ENCODE measurements around the gene PALLD. TPM values are rescaled to one million over a fixed set of nuclear protein-coding genes. Genes with fewer than 3 reads are reported as not detected.

PALLD gene
- total and polyA plus RNA-seq, 2 of the 13 experiments (the other 11 are each of a cell fraction or from before 2014, with no cell fraction given), result 0.50 to 1.5 TPM

DNA sequence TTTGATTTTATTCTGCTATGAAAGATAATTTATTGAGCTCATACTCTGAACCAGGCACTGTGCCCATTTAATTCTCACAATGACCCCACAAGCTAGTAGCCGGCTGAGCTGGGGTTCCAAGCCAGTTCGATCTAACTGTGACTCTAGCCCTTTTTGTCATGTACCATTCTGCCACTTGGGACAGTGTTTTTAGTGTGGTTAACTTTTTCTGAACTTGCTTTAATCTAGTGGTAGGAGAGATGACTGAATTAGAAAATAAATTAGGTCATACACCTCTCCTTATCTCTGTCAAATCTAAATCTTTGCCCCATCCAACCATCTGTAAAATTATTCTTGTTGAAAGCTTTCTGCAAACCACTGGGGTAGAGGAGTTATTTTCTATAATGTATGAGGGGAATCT, 377.2 kb downstream of the PALLD start:
- H3K4me3 ChIP-seq (replicated peaks in 1 of 3; ENCODE audit: insufficient read depth in 1 of 3, low read depth in 2 of 3, low read length in 3 of 3), result no peak overlapping the region
- TF ChIP-seq, protein P1, sequence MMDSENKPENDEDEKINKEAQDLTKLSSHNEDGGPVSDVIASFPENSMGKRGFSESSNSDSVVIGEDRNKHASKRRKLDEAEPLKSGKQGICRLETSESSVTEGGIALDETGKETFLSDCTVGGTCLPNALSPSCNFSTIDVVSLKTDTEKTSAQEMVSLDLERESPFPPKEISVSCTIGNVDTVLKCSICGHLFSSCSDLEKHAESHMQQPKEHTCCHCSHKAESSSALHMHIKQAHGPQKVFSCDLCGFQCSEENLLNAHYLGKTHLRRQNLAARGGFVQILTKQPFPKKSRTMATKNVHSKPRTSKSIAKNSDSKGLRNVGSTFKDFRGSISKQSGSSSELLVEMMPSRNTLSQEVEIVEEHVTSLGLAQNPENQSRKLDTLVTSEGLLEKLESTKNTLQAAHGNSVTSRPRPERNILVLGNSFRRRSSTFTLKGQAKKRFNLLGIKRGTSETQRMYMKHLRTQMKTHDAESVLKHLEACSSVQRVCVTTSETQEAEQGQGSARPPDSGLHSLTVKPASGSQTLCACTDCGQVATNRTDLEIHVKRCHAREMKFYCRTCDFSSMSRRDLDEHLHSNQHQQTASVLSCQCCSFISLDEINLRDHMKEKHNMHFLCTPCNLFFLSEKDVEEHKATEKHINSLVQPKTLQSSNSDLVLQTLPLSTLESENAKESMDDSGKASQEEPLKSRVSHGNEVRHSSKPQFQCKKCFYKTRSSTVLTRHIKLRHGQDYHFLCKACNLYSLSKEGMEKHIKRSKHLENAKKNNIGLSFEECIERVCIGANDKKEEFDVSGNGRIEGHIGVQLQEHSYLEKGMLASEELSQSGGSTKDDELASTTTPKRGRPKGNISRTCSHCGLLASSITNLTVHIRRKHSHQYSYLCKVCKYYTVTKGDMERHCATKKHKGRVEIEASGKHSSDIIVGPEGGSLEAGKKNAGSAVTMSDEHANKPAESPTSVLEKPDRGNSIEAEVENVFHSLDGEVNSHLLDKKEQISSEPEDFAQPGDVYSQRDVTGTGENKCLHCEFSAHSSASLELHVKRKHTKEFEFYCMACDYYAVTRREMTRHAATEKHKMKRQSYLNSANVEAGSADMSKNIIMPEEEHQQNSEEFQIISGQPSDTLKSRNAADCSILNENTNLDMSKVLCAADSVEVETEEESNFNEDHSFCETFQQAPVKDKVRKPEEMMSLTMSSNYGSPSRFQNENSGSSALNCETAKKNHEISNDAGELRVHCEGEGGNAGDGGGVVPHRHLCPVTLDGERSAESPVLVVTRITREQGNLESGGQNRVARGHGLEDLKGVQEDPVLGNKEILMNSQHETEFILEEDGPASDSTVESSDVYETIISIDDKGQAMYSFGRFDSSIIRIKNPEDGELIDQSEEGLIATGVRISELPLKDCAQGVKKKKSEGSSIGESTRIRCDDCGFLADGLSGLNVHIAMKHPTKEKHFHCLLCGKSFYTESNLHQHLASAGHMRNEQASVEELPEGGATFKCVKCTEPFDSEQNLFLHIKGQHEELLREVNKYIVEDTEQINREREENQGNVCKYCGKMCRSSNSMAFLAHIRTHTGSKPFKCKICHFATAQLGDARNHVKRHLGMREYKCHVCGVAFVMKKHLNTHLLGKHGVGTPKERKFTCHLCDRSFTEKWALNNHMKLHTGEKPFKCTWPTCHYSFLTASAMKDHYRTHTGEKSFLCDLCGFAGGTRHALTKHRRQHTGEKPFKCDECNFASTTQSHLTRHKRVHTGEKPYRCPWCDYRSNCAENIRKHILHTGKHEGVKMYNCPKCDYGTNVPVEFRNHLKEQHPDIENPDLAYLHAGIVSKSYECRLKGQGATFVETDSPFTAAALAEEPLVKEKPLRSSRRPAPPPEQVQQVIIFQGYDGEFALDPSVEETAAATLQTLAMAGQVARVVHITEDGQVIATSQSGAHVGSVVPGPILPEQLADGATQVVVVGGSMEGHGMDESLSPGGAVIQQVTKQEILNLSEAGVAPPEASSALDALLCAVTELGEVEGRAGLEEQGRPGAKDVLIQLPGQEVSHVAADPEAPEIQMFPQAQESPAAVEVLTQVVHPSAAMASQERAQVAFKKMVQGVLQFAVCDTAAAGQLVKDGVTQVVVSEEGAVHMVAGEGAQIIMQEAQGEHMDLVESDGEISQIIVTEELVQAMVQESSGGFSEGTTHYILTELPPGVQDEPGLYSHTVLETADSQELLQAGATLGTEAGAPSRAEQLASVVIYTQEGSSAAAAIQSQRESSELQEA (CRISPR knock-in tag; IDR thresholded peaks at IDR 0.05; ENCODE audit: not compliant biosample characterization), result no peak
- TF ChIP-seq ZNF788 (CRISPR knock-in tag; IDR thresholded peaks at IDR 0.05; ENCODE audit: borderline replicate concordance) (no peak), RBM22 (optimal IDR thresholded peaks at IDR 0.05; ENCODE audit: low read length) (no peak), ZFP37 (CRISPR knock-in tag; IDR thresholded peaks at IDR 0.05; ENCODE audit: borderline replicate concordance) (no peak), ZBTB3 (CRISPR knock-in tag; IDR thresholded peaks at IDR 0.05; ENCODE audit: borderline replicate concordance, low read depth) (no peak), HNRNPH1 (optimal IDR thresholded peaks at IDR 0.05; ENCODE audit: low read depth, low read length) (no peak), ISL2 (CRISPR knock-in tag; IDR thresholded peaks at IDR 0.05) (no peak), ZNF619 (CRISPR knock-in tag; IDR thresholded peaks at IDR 0.05) (no peak), ESRRA (CRISPR knock-in tag; IDR thresholded peaks at IDR 0.05; ENCODE audit: low read depth) (no peak), CAMTA2 (CRISPR knock-in tag; IDR thresholded peaks at IDR 0.05; ENCODE audit: borderline replicate concordance) (no peak), TP53 (CRISPR knock-in tag; conservative IDR thresholded peaks at IDR 0.05) (no peak), ZNF224 (CRISPR knock-in tag; IDR thresholded peaks at IDR 0.05) (no peak), ZBTB21 (CRISPR knock-in tag; IDR thresholded peaks at IDR 0.05) (no peak)
- TF ChIP-seq, protein P2, sequence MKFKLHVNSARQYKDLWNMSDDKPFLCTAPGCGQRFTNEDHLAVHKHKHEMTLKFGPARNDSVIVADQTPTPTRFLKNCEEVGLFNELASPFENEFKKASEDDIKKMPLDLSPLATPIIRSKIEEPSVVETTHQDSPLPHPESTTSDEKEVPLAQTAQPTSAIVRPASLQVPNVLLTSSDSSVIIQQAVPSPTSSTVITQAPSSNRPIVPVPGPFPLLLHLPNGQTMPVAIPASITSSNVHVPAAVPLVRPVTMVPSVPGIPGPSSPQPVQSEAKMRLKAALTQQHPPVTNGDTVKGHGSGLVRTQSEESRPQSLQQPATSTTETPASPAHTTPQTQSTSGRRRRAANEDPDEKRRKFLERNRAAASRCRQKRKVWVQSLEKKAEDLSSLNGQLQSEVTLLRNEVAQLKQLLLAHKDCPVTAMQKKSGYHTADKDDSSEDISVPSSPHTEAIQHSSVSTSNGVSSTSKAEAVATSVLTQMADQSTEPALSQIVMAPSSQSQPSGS (CRISPR knock-in tag; IDR thresholded peaks at IDR 0.05), result no peak
- TF ChIP-seq, protein P3, sequence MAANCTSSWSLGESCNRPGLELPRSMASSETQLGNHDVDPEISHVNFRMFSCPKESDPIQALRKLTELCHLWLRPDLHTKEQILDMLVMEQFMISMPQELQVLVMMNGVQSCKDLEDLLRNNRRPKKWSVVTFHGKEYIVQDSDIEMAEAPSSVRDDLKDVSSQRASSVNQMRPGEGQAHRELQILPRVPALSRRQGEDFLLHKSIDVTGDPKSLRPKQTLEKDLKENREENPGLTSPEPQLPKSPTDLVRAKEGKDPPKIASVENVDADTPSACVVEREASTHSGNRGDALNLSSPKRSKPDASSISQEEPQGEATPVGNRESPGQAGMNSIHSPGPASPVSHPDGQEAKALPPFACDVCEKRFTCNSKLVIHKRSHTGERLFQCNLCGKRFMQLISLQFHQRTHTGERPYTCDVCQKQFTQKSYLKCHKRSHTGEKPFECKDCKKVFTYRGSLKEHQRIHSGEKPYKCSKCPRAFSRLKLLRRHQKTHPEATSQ (CRISPR knock-in tag; IDR thresholded peaks at IDR 0.05; ENCODE audit: borderline replicate concordance), result no peak

More for the DNA sequence above, 377.2 kb downstream of the PALLD start:
- DNase-seq (ENCODE audit: low spot score) (no peak), FAIRE-seq (no peak), ATAC-seq (no peak)
- Histone ChIP-seq H3K27ac (ENCODE audit: extremely low read length, insufficient read depth, low read length) (no peak overlapping the region), H4K20me1 (ENCODE audit: insufficient read depth, low read length) (no peaks in the 10 kb centered on the region), H3K79me2 (ENCODE audit: insufficient read depth, low read length) (no peaks in the 10 kb centered on the region), H3K36me3 (replicated peaks in 1 of 2; ENCODE audit: control insufficient read depth in 1 of 2, insufficient read depth in 2 of 2, low read length in 2 of 2) (no peaks in the 10 kb centered on the region), H3K4me1 (ENCODE audit: insufficient read depth, low read length) (no peaks in the 10 kb centered on the region), H3K9me3 (ENCODE audit: low read length) (no peaks in the 10 kb centered on the region), H3K27me3 (ENCODE audit: control insufficient read depth in 1 of 2, insufficient read depth in 2 of 2, low read length in 2 of 2) (no peaks in the 10 kb centered on the region; a peak in 1 of 5 replicates), H3K4me2 (ENCODE audit: low read depth, low read length) (no peak overlapping the region), H3K9ac (ENCODE audit: insufficient read depth, low read depth, low read length) (no peak overlapping the region), H2AFZ (ENCODE audit: low read length) (no peak overlapping the region)
- in situ Hi-C loops (cut with HindIII; ENCODE audit: extremely low pct_ligation_motif_present, low pct_unique_long_range_greater_than_20kb) (no loop called here), intact Hi-C loops (cut with micrococcal nuclease; ENCODE audit: unreplicated experiment) (no loop called here)
- no TSS peak for BruUV-seq (replicated peaks)
- POLR2A ChIA-PET, result no interaction called here
- CTCF ChIA-PET (ENCODE audit: low intra/inter-chr PET ratio, low total read pairs), result no interaction called here
- 96% methylated on average over 2 of the region's 2 CpGs for WGBS (ENCODE audit: low lambda C conversion rate)
